GM19328 (cell line): ENCODE results near the gene KCP.

Experiments used
- ATAC-seq: cut with Tn5 transposase; IDR thresholded peaks from one replicate; pipeline ENCODE4 v1.9.1; 2021; ENCODE audit warnings: mild to moderate bottlenecking, moderate library complexity; ENCODE audit not compliant: unreplicated experiment

KCP gene

DNA sequence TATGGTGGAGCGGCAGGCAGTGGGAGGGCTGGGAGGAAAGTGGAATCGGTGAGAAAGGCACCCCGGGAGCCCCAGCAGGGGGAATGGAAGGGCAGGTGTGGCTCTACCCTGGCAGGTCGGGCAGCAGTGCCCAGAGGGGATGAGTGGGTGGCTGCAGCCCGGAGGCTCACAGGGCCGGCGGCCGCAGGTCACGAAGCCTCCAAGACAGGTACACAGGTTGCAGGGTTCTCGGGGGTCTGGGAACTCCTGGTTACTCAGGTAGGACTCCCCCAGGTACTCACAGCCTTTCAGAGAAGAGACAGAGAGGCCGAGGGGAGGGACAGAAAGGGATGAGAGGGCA is 21.8 kb downstream of the KCP start:
- ATAC-seq, result no peak

- ATAC-seq, result no peak
Measured at GRCh38 chr7:128888039-128888755, 22.3 kb downstream of the KCP start.

GRCh38 chr7:128887169-128888038 is 23.1 kb downstream of the KCP start:
- ATAC-seq, result no peak

- ATAC-seq, result no peak
Measured at GRCh38 chr7:128886391-128887168, 23.9 kb downstream of the KCP start.

GRCh38 chr7:128885370-128886187 is 24.9 kb downstream of the KCP start:
- no peak for ATAC-seq

GRCh38 chr7:128884561-128885369 is 25.7 kb downstream of the KCP start:
- no peak for ATAC-seq

DNA sequence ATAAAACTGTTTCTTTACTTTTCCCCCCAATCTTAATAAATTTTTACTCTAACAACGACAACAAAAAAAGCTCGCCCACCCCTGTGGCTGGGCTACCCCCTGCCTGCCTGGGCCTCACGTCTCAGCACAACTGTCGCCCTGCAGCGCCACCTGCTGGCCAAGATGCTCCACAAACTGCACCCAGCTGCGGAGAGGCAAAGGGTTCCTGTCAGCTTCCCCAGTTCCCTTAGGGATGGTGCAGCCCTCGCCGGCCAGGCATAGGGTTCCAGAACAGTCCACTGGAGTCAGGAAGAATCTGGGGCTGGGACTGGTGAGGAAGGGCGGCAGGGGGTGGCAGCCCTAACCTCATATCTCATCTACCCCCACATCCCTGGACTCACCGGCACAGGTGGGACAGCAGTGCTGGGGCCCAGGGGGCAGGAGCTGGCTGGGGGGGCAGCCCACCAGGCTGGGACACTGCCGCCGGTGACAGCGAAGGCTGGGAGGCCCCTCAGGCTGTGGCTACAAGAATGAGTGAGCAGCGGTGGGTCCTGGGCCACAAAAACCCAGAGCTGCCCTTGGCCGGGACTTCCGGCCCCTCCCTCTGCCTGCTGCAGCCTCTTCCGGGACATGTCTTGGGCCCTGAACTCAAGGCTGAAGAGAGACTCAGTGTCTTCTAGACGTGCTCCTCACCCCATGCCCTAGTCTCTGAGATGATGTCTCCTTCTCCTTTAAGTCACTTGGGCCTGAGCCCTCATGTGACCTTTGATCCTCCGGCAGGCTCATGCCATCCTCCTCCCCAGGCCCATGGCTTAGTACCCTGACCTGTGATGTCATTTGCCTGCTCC is 26.7 kb downstream of the KCP start:
- peak; percentile 72 for ATAC-seq

DNA sequence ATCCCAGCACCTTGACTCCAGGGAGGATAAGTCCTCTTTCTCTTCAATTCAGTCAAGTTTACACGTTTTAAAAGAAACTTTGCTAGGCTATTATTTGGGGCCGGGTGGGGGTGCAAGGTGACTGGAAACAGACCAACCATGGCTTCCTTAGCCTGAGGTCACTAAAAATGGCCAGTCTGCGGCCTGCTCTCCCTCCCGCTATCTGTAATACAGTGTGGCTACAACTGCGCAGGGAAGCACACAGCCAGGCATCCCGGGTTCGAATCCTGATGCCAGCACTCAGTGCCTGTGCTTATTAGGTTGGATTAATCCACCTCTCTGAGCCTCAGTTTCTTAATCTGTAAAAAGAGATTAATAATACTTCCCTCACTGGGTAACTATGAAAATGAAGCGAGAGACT is 28.4 kb downstream of the KCP start:
- no peak for ATAC-seq

GRCh38 chr7:128881458-128882125 is 28.9 kb downstream of the KCP start:
- no peak for ATAC-seq

DNA sequence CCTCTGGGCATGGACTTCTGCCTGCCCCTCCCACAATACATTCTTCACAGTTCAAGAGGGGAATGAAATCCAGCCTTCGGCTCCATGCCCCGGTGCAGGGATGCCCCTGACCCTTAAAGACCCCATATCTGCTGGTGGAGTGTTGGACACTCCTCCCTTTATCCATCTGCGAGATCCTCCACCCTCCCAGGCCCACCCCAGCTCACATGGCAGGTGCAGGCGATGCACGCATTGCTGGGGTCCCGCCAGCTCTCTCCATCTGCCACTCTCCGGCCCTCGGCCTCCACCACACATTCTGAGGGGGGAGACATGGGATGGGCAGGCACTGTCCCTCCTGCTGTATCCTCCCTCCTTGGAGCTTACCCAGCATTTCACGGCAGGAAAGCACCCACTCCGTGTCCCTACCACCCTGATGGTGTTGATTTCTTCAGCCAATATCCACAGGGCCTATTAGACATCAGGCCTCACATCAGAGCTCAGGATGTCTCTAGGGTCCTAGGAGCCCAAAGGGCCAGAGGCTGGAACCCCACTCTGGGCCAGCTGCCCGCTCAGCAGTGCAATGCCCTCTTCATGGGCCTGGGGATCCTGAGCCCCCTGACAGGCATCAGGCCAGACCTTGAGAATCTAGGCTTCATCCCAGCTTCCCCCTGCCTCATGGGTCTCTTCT is 29.6 kb downstream of the KCP start:
- no peak for ATAC-seq

- ATAC-seq, result no peak
Measured at GRCh38 chr7:128879939-128880746, 30.4 kb downstream of the KCP start.

DNA sequence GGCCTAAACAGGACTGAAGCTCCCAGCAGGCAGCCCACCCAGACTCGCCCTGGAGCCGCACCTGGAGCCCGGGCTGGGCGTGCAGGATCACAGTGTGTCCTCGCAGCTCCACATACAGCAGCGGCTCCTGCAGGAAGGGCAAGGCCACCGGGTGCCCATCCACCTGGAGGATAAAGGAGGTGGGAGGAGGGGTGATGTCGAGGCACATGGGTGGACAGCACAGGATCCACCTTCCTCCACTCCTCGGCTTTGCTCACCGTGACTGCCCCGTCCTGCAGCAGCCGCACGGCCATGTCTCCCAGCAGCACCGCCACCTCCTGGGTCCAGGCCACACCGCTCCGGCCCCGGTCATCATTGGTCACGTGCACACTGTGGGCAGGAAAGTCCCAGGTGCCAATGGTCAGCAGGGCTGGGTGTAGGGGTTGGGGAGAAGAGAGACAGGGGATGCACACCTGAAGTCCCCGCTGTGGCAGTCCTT is 31.0 kb downstream of the KCP start:
- ATAC-seq, result no peak

DNA sequence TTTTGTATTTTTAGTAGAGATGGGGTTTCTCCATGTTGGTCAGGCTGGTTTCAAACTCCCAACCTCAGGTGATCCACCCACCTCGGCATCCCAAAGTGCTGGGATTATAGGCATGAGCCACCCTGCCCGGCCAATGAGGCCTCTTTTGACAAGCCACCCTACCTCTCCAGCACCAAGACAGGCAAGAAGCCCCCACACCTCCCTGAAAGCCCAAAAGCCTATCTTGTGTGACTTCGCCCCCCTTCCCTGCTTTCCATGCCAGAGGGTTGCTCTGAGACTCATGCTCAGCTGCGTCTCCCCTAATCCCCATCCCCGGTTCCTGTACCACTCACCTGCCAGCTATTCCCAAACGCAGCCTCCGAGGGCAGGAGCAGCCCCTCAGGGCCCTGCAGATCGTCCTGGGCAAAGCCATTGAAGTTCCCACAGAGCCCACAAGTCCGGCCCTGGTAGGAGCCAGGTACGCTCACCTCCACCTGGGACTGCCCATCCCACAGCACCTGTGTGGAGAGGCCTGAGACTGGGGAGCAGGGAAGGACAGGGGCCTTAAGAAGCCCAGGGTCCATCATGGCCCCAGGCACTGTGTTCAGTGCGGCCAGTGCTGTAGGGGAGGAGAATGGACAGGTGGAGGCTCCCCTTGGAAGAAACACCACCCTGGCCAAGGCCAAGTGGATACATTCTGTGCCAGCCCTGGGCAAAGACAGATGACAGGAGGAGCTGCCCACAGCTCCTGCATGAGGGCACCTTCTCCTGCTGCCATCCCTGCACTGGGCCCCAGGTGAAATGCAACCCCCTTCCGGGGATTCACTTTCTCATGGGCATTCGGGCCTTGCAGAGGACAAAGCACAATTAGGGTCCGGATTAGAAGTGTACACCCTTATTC is 32.0 kb downstream of the KCP start:
- no peak for ATAC-seq

DNA sequence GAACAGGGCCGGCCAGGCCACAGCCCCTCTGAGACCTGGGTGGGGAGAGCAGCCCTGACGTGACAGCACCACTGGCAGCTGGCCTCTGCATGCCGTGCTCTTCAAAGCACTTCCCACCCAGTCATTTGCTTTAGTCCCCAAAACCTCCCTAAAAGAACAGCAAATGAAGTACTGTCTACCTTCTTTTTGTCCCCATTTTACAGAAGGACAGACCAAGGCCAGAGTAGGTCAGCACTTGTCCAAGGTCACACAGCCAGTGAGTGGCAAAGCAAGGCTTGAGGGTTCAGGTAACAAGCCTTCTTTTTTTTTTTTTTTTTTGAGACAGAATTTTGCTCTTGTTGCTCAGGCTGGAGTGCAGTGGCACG is 32.8 kb downstream of the KCP start:
- ATAC-seq, result no peak

- ATAC-seq, result no peak
Measured at GRCh38 chr7:128876978-128877755, 33.3 kb downstream of the KCP start.
